Pancreas (tissue), 10 donors: ENCODE measurements around the gene RTKN. TPM values are rescaled to one million over a fixed set of nuclear protein-coding genes. Genes with fewer than 3 reads are reported as not detected.

Experiments
- ATAC-seq, 4 donors: fragments of 200-7000 bp; cut with Tn5 transposase; one replicate each; pipeline versions ENCODE4 v1.8.0 to v1.9.1; 2020; ENCODE audit warnings: mild to moderate bottlenecking in 4 of 4, moderate library complexity in 4 of 4
- DNase-seq, 6 donors: peaks; one replicate each; pipeline ENCODE4 v3.0.0-alpha.2; 2020
- FAIRE-seq: peaks from 2 replicates; lab custom pipeline; 2012; peaks lifted over from hg19 to GRCh38; lab: Jason Lieb, UNC
- H3K27ac ChIP-seq, 4 donors: fragments of 200-600 bp; sonication (generic); 1 replicate in 3 of 4; 2 replicates in 1 of 4; pipeline versions ENCODE4 v1.5.0 to v1.8.0; 2020
- H3K27me3 ChIP-seq, 4 donors: fragments of 200-600 bp; one replicate each; pipeline ENCODE4 v1.8.0; 2021
- H3K36me3 ChIP-seq, 3 donors: fragments of 200-600 bp; sonication (generic) in 1 of 3; one replicate each; pipeline versions ENCODE4 v1.5.0 to v1.8.0; 2020 to 2021
- H3K4me1 ChIP-seq, 3 donors: fragments of 200-600 bp; one replicate each; pipeline ENCODE4 v1.8.0; 2021
- H3K4me3 ChIP-seq, 4 donors: fragments of 200-600 bp; sonication (generic) in 2 of 4; one replicate each; pipeline versions ENCODE4 v1.5.0 to v1.8.0; 2020 to 2021
- H3K9me3 ChIP-seq, 4 donors: fragments of 200-600 bp; one replicate each; pipeline ENCODE4 v1.8.0; 2021
- CTCF ChIP-seq, 4 donors: fragments of 200-600 bp; sonication (generic) in 3 of 4; IDR thresholded peaks; one replicate each; pipeline versions ENCODE4 v1.5.0 to v1.8.0; 2021; ENCODE audit warnings: antibody characterized with exemption in 4 of 4
- WGBS, 2 donors: extraction: QIAGEN DNeasy Blood & Tissue Kit; methylation state at CpG; one replicate each; pipeline ENCODE4 v1.1.7; 2013; 5-methylcytosine and 5-hydroxymethylcytosine counted together
- intact Hi-C, 3 donors: fragments of 100-400 bp; cut with DNase I; formaldehyde crosslinking; loops; one replicate each; pipeline versions ENCODE4 v1.11.1 to v1.14.2; 2022
- polyA plus RNA-seq, 2 donors: library from polyadenylated mRNA; stranded (reverse); fragments of 200-250 nt; gene quantifications; one replicate each; pipeline ENCODE4 v1.2.3, GENCODE V29; 2013
- total RNA-seq, 6 donors: library from RNA; stranded (reverse); fragmentation: NEBNext Ultra II Directional in 4 of 6; extraction: Animal tissue kit (Norgen Biotek cat#: 25700) in 4 of 6; gene quantifications; one replicate each; pipeline versions ENCODE4 v1.2.1 to v1.2.4, GENCODE V29; 2021 to 2023
- donor health status: healthy with polysubstance abuse.
- donor health status: DM: no; HTN: no; CAD: no; lungs with moderate emphysema.
- donor health status: DM: no; HTN: no; CAD: no.
- donor health status: control.
- donor health status: control.
- donor health status: Bipolar disorder and iron deficiency.
- donor health status: DM: yes; HTN: yes; CAD: no.
- donor health status: DM: no; HTN: no; CAD: no.
- donor health status: DM: no; HTN: no; CAD: no.
- donor health status: DM: yes; HTN: yes; CAD: no.

The RTKN gene
- total and polyA plus RNA-seq, 8 donors, result 20.7 to 63.7 (median 30.8) TPM

DNA sequence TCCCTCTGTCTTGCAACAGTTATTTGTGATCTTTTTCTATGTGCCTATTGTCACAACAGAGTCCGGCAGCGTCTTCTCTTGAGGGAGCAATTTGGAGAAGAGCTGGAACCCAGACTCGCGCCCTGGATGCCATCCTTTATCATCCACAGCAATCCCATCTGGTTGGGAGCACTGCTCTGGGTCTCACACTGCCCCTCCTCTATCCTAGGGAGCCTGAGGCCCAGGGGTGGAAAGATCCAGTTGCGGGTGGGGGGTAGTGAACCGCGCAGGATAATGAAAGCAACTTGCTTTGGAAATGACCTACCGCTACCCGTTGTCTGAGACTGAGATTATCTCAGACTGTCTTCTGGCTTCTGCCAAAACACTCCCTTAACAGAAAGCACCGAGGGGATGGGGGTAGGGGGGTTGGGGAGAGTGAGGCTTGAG, 17.2 kb upstream of the RTKN start:
- FAIRE-seq (no peak), DNase-seq (no peak), ATAC-seq (no peak)
- no peaks in the 10 kb centered on the region for H3K9me3 ChIP-seq
- H3K4me1 ChIP-seq, result peaks cover 14 to 24% (median 17%) of the 10 kb centered on the region in 3 donors
- intact Hi-C loops, result no loop called here
- no peak for TF ChIP-seq CTCF (IDR thresholded peaks at IDR 0.05)
- 0 to 1% methylated on average over 10 of the region's 10 CpGs for WGBS, 2 donors
- H3K27me3 ChIP-seq, result no peaks in the 10 kb centered on the region
- peak overlapping the region; percentile 48 to 74 (median 66) for H3K27ac ChIP-seq
- H3K4me3 ChIP-seq, result peak overlapping the region; percentile 59 to 70 (median 65)
- H3K36me3 ChIP-seq, result peaks cover 0 to 9% (median 0%) of the 10 kb centered on the region in 3 donors

DNA sequence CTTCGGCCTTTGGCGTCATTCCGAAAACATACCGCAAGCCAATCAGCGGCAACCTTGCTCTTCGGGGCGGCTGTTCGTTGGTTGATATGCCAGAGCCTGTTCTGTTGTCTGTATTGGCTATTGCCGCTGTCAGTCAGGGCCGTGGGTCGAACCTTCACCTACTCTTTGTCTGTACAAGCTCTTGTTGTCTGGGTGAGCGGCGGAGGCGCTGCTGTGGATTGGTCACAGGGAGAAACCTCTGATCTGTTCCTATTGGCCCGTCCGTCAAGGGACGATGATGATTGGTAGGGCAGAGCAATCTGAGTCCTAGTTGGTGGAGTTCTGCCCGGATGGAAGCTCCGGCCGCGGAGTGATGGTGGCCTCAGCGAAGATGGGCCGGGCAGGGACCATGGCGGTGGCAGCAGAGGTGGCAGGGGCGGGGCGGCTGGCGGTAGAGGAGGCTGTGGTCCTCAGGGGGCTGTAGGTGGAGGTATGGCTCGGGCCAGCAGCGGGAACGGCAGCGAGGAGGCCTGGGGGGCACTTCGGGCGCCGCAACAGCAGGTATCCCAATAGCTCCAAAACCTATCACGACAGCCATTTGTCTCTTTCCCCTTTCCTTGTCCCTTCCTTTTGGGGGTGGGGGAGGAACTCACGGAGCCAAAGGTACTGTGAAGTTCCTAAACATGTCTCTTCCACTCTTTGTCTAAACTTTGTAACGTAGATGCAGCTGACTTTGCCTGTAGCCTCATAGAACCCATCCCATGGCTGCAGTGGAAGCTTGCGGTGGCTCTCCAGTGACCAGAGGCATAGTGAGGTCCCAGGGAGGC, 16.6 kb upstream of the RTKN start, which contains the start of gene WBP1:
Gene WBP1 (plus strand): TSS at position 307 of the 806 bp plus-strand sequence. CDS start 165 bp downstream, at position 472.
- WGBS, 2 donors, result 0 to 2% methylated on average over 36 to 38 of the region's 38 CpGs
- H3K4me3 ChIP-seq, result peak within 1 kb of the TSS; percentile 59 to 70 (median 65)
- peak; percentile 92 to 100 (median 100) for DNase-seq
- no peaks in the 10 kb centered on the region for H3K27me3 ChIP-seq
- H3K27ac ChIP-seq, result peak within 1 kb of the TSS; percentile 86 to 99 (median 95)
- H3K36me3 ChIP-seq, result peaks cover 0 to 9% (median 0%) of the 10 kb centered on the region in 3 donors
- intact Hi-C loops, result no loop called here
- no peaks in the 10 kb centered on the region for H3K9me3 ChIP-seq
- TF ChIP-seq CTCF (IDR thresholded peaks at IDR 0.05), result no peak
- H3K4me1 ChIP-seq, result peaks cover 14 to 24% (median 16%) of the 10 kb centered on the region in 3 donors
- FAIRE-seq, result peak; percentile 97
- peak; percentile 84 to 92 (median 86) for ATAC-seq

GRCh38 chr2:74457549-74458131, 15.9 kb upstream of the RTKN start:
- H3K9me3 ChIP-seq, result no peaks in the 10 kb centered on the region
- ATAC-seq (peak; percentile 29 to 60 (median 54)), FAIRE-seq (no peak), DNase-seq (peak; percentile 66 to 86 (median 79))
- H3K4me1 ChIP-seq, result peaks cover 14 to 24% (median 16%) of the 10 kb centered on the region in 3 donors
- no peaks in the 10 kb centered on the region for H3K27me3 ChIP-seq
- 0% methylated on average over 33 to 46 of the region's 46 CpGs for WGBS, 2 donors
- intact Hi-C loops, result no loop called here
- peak overlapping the region; percentile 86 to 99 (median 95) for H3K27ac ChIP-seq
- no peak for TF ChIP-seq CTCF (IDR thresholded peaks at IDR 0.05)
- peak overlapping the region; percentile 36 to 63 (median 58) for H3K4me3 ChIP-seq
- peaks cover 0 to 5% (median 0%) of the 10 kb centered on the region in 3 donors for H3K36me3 ChIP-seq

- intact Hi-C loops, result no loop called here
- WGBS, 2 donors, result 1 to 2% methylated on average over 21 to 27 of the region's 27 CpGs
- ATAC-seq (no peak), FAIRE-seq (no peak), DNase-seq (no peak)
- H3K4me1 ChIP-seq, result peaks cover 14 to 24% (median 16%) of the 10 kb centered on the region in 3 donors
- TF ChIP-seq CTCF (IDR thresholded peaks at IDR 0.05), result no peak
- H3K9me3 ChIP-seq, result no peaks in the 10 kb centered on the region
- H3K36me3 ChIP-seq, result peaks cover 0 to under 1% (median 0%) of the 10 kb centered on the region in 3 donors
- H3K4me3 ChIP-seq, result peak overlapping the region; percentile 36 to 63 (median 58)
- no peaks in the 10 kb centered on the region for H3K27me3 ChIP-seq
- H3K27ac ChIP-seq, result peak overlapping the region; percentile 86 to 99 (median 95)
Measured at GRCh38 chr2:74457129-74457548, 15.4 kb upstream of the RTKN start.
